Keratinocyte (primary cell): ENCODE results near the gene CHEK2. TPM values are rescaled to one million over a fixed set of nuclear protein-coding genes. Genes with fewer than 3 reads are reported as not detected.

Experiments used
- DNase-seq: peaks from one replicate; pipeline ENCODE4 v3.0.0-alpha.2; 2011; ENCODE audit warnings: low read depth, missing footprints, low spot score
- FAIRE-seq: peaks from 2 replicates; lab custom pipeline; 2011; peaks lifted over from hg19 to GRCh38; lab: Jason Lieb, UNC
- H2AFZ ChIP-seq: 2 replicates; pipeline ENCODE4 v1.6.0; 2012; ENCODE audit warnings: low read length, control low read depth, inconsistent platforms; ENCODE audit not compliant: control insufficient read depth
- H3K27ac ChIP-seq: 2 replicates; pipeline ENCODE4 v1.5.1; 2011; ENCODE audit warnings: low read length; ENCODE audit not compliant: control insufficient read depth, insufficient read depth
- H3K27me3 ChIP-seq: 3 replicates; pipeline ENCODE4 v1.6.0; 2011; ENCODE audit warnings: low read length; ENCODE audit not compliant: control insufficient read depth, insufficient read depth; ENCODE audit errors: extremely low read depth
- H3K36me3 ChIP-seq, 2 experiments: 2 replicates in 1 of 2; 3 replicates in 1 of 2; pipeline ENCODE4 v1.5.1; 2011; ENCODE audit warnings: low read length in 2 of 2, mild to moderate bottlenecking in 1 of 2; ENCODE audit not compliant: control insufficient read depth in 2 of 2, insufficient read depth in 2 of 2; ENCODE audit errors: extremely low read depth in 1 of 2
- H3K4me1 ChIP-seq: 3 replicates; pipeline ENCODE4 v1.5.1; 2011; ENCODE audit warnings: low read length; ENCODE audit not compliant: control insufficient read depth, insufficient read depth; ENCODE audit errors: extremely low read depth
- H3K4me2 ChIP-seq: 3 replicates; pipeline ENCODE4 v1.6.0; 2011; ENCODE audit warnings: low read depth, low read length; ENCODE audit not compliant: control insufficient read depth, insufficient read depth; ENCODE audit errors: extremely low read depth
- H3K4me3 ChIP-seq, 3 experiments: fragments of 200-600 bp in 1 of 3; sonication (generic) in 1 of 3; 2 replicates in 2 of 3; 3 replicates in 1 of 3; pipeline ENCODE4 v1.5.1; 2011 to 2016; ENCODE audit warnings: low read length in 3 of 3, mild to moderate bottlenecking in 3 of 3, control low read depth in 2 of 3, inconsistent platforms in 1 of 3, low read depth in 1 of 3, mixed read lengths in 1 of 3, mixed run types in 1 of 3, moderate library complexity in 1 of 3; ENCODE audit not compliant: control insufficient read depth in 2 of 3, insufficient read depth in 2 of 3; ENCODE audit errors: extremely low read depth in 1 of 3
- H3K79me2 ChIP-seq: 2 replicates; pipeline ENCODE4 v1.6.0; 2012; ENCODE audit warnings: low read length; ENCODE audit not compliant: control insufficient read depth, insufficient read depth
- H3K9ac ChIP-seq: 3 replicates; pipeline ENCODE4 v1.6.0; 2011; ENCODE audit warnings: low read length; ENCODE audit not compliant: control insufficient read depth, insufficient read depth; ENCODE audit errors: extremely low read depth
- H3K9me1 ChIP-seq: 3 replicates; pipeline ENCODE4 v1.6.0; 2011; ENCODE audit warnings: low read length; ENCODE audit not compliant: control insufficient read depth, insufficient read depth; ENCODE audit errors: extremely low read depth
- H3K9me3 ChIP-seq: 2 replicates; pipeline ENCODE4 v1.5.1; 2012; ENCODE audit warnings: low read depth, low read length; ENCODE audit not compliant: control insufficient read depth
- H4K20me1 ChIP-seq: 3 replicates; pipeline ENCODE4 v1.6.0; 2011; ENCODE audit warnings: low read length; ENCODE audit not compliant: control insufficient read depth, insufficient read depth; ENCODE audit errors: extremely low read depth
- CTCF ChIP-seq, 3 experiments: IDR thresholded peaks in 1 of 3; conservative IDR thresholded peaks in 1 of 3; optimal IDR thresholded peaks in 1 of 3; 2 replicates in 2 of 3; 3 replicates in 1 of 3; pipeline versions ENCODE3 to v1.5.1; 2011; ENCODE audit warnings: low read length in 3 of 3, mild to moderate bottlenecking in 3 of 3, moderate library complexity in 2 of 3, control low read depth in 1 of 3, inconsistent platforms in 1 of 3; ENCODE audit not compliant: insufficient read depth in 2 of 3; ENCODE audit errors: extremely low read depth in 1 of 3
- EZH2 ChIP-seq: IDR thresholded peaks from one replicate; pipeline ENCODE4 v1.6.1; 2012; ENCODE audit warnings: inconsistent platforms, mild to moderate bottlenecking, low read length, moderate library complexity
- dilution Hi-C: fragments of 300-500 bp; cut with MboI; formaldehyde crosslinking; loops from one replicate; pipeline ENCODE4 v1.7.0; 2020; ENCODE audit warnings: low sequenced_read_pairs; ENCODE audit not compliant: extremely low pct_ligation_motif_present
- polyA plus RNA-seq, 5 experiments: library from polyadenylated mRNA; depleted of rRNA in 3 of 5; stranded (reverse) in 3 of 5; stranded (forward) in 1 of 5; unstranded in 1 of 5; fragments of >200 nt; gene quantifications; 1 replicate in 1 of 5; 2 replicates in 3 of 5; 3 replicates in 1 of 5; pipeline versions ENCODE4 v1.2.1 to v1.2.3, GENCODE V29; 2011 to 2012; ENCODE audit warnings: missing spikeins in 2 of 5, low read depth in 1 of 5, low replicate concordance in 1 of 5

Gene CHEK2
- polyA plus RNA-seq, 1 donor (not counting 4 experiments of a cell fraction or from before 2014, with no cell fraction given), result 28.2 TPM

GRCh38 chr22:28648792-28649191, 92.8 kb downstream of the CHEK2 start:
- Histone ChIP-seq H3K27me3 (no peaks in the 10 kb centered on the region), H3K4me1 (no peaks in the 10 kb centered on the region), H3K4me2 (no peak overlapping the region), H4K20me1 (no peaks in the 10 kb centered on the region), H3K36me3 (no peaks in the 10 kb centered on the region), H3K9me1 (no peaks in the 10 kb centered on the region), H2AFZ (no peak overlapping the region), H3K4me3 (no peak overlapping the region), H3K9me3 (no peaks in the 10 kb centered on the region), H3K9ac (no peak overlapping the region), H3K27ac (no peak overlapping the region), H3K79me2 (no peaks in the 10 kb centered on the region)
- FAIRE-seq (no peak), DNase-seq (no peak)
- dilution Hi-C loops, result no loop called here
- TF ChIP-seq CTCF (optimal IDR thresholded peaks at IDR 0.05 in 1 of 3, IDR thresholded peaks at IDR 0.05 in 1 of 3, conservative IDR thresholded peaks at IDR 0.05 in 1 of 3; ENCODE audit: extremely low read depth in 1 of 3, insufficient read depth in 2 of 3, low read length in 3 of 3) (no peak), EZH2 (no peak)

GRCh38 chr22:28647216-28647615, 94.4 kb downstream of the CHEK2 start:
- dilution Hi-C loops, result no loop called here
- Histone ChIP-seq H3K79me2 (no peaks in the 10 kb centered on the region), H3K4me3 (no peak overlapping the region), H4K20me1 (no peaks in the 10 kb centered on the region), H3K4me1 (no peaks in the 10 kb centered on the region), H3K9me1 (no peaks in the 10 kb centered on the region), H3K27ac (no peak overlapping the region), H3K9me3 (no peaks in the 10 kb centered on the region), H3K9ac (no peak overlapping the region), H3K36me3 (no peaks in the 10 kb centered on the region), H3K27me3 (peaks cover 3% of the 10 kb centered on the region), H2AFZ (no peak overlapping the region), H3K4me2 (no peak overlapping the region)
- FAIRE-seq (no peak), DNase-seq (no peak)
- TF ChIP-seq EZH2, result no peak
- TF ChIP-seq CTCF (optimal IDR thresholded peaks at IDR 0.05 in 1 of 3, IDR thresholded peaks at IDR 0.05 in 1 of 3, conservative IDR thresholded peaks at IDR 0.05 in 1 of 3; ENCODE audit: extremely low read depth in 1 of 3, insufficient read depth in 2 of 3, low read length in 3 of 3), result no peak
